ENCODE measurements around the gene KRT81.

DNA sequence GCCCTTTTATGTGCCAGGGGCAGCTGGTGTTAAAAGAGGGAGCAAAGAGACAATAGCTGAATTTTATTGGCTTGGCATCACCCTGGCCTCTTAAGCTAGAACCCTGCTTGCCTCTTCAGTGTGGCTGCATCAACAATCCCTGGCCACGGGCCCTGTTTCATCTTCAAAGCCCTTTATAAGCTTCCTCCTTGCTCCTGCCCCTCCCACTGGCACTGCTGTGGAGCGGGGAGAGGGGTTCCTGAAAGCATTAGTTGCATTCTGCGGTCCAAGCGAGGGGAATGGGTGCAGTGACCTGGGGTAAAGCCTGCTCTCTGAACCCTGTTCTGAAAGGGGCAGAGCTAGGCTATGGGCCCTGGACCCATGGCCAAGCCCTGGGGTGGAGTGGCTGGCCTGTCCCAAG lies 30.1 kb upstream of the KRT81 start:
- TF ChIP-seq CTCF (IDR thresholded peaks at IDR 0.05) (no peak), POLR2A (IDR thresholded peaks at IDR 0.05) (no peak)

All from Peyer's patch (tissue), 4 donors.